ENCODE results near the gene SMC1B. TPM values are rescaled to one million over a fixed set of nuclear protein-coding genes. Genes with fewer than 3 reads are reported as not detected.

SMC1B gene
- total RNA-seq, 4 donors from 2014 or later = 0.21 TPM; not detected in 3

DNA sequence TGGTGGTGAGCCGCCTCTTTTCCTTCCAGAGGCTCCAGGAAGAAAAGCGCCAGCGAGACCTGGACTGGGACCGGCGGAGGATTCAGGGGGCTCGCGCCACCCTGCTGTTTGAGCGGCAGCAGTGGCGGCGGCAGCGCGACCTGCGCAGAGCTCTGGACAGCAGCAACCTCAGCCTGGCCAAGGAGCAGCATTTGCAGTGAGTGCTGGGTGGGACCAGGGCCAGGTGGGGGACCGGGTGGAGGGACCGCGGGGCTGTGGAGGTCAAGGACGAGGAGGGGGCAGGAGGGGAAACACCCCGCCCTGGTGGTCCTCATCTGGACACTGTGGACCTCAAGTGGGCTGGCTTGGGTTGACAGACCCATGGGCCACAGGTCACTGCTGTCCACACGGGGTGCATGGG lies 17.5 kb upstream of the SMC1B start:
- H3K4me1 ChIP-seq = peaks cover 7% of the 10 kb centered on the region
- 87% methylated on average over 18 of the region's 19 CpGs for WGBS
- H3K4me3 ChIP-seq = no peak overlapping the region
- TF ChIP-seq CTCF (IDR thresholded peaks at IDR 0.05) (no peak), POLR2AphosphoS5 (IDR thresholded peaks at IDR 0.05) (no peak), EP300 (IDR thresholded peaks at IDR 0.05) (no peak), POLR2A (IDR thresholded peaks at IDR 0.05) (no peak)
- no peaks in the 10 kb centered on the region for H3K9me3 ChIP-seq
- DNase-seq (ENCODE audit: low spot score in 2 of 2) = peak; percentile 50 to 54
- H3K27me3 ChIP-seq = no peaks in the 10 kb centered on the region
- no peaks in the 10 kb centered on the region for H3K36me3 ChIP-seq
- no peak overlapping the region for H3K27ac ChIP-seq

DNA sequence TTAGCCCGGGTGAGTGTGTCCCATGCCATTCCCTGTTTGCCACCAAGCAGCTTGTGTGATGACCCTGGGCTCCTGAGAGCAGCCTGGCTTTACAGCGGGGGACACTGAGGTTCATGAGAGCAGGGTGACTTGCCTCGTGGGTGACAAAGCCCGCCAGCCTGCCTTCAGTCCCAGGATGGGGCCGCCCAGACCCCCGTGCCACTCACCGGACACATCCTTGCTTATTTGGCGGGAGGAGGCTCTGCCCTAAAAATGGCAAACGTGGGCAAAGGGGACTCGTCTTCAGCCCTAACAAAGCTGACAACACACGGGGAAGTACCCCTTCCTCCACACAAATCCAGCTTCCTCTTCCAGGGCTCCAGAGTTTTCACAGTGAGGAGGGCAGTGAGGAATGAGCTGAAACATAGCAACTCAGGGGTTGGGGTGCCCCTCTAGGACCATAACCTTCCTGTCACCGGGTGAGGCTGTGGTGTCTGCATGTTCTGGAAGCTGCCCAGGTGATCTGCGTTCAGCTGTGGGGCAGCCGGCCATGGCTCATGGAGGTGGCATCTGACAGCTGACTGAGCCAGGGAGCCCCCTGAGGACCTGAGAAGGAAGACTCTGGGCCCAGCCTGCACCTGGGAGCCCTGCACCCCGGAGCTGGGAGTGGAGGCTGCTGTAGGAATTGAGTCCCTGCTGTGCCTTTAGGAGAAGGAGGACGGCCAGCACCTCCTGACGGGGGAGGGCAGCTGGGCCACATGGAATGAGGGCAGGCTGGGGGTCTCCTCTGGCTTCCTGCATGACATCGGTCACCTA lies 16.8 kb upstream of the SMC1B start:
- Histone ChIP-seq H3K36me3 (no peaks in the 10 kb centered on the region), H3K9me3 (no peaks in the 10 kb centered on the region), H3K4me3 (no peak overlapping the region), H3K27ac (no peak overlapping the region), H3K4me1 (peaks cover under 1% of the 10 kb centered on the region), H3K27me3 (no peaks in the 10 kb centered on the region)
- DNase-seq (ENCODE audit: low spot score in 2 of 2) = peak; percentile 52 to 69
- WGBS = 74% methylated on average over 12 of the region's 18 CpGs
- TF ChIP-seq POLR2AphosphoS5 (IDR thresholded peaks at IDR 0.05) (no peak), EP300 (IDR thresholded peaks at IDR 0.05) (no peak), CTCF (IDR thresholded peaks at IDR 0.05) (no peak), POLR2A (IDR thresholded peaks at IDR 0.05) (no peak)

- H3K27ac ChIP-seq = no peak overlapping the region
- H3K27me3 ChIP-seq = no peaks in the 10 kb centered on the region
- 91% methylated on average over 10 of the region's 10 CpGs for WGBS
- no peaks in the 10 kb centered on the region for H3K36me3 ChIP-seq
- TF ChIP-seq EP300 (IDR thresholded peaks at IDR 0.05) (no peak), CTCF (IDR thresholded peaks at IDR 0.05) (no peak), POLR2AphosphoS5 (IDR thresholded peaks at IDR 0.05) (no peak), POLR2A (IDR thresholded peaks at IDR 0.05) (no peak)
- DNase-seq (ENCODE audit: low spot score in 2 of 2) = peak; percentile 57 to 76
- no peaks in the 10 kb centered on the region for H3K4me1 ChIP-seq
- no peak overlapping the region for H3K4me3 ChIP-seq
- no peaks in the 10 kb centered on the region for H3K9me3 ChIP-seq
Measured at GRCh38 chr22:45429424-45429823, 16.0 kb upstream of the SMC1B start.

- TF ChIP-seq POLR2A (IDR thresholded peaks at IDR 0.05) (no peak), POLR2AphosphoS5 (IDR thresholded peaks at IDR 0.05) (no peak), EP300 (IDR thresholded peaks at IDR 0.05) (no peak)
- DNase-seq (ENCODE audit: low spot score in 2 of 2) = peak; percentile 45 to 47
- Histone ChIP-seq H3K4me1 (peaks cover 7% of the 10 kb centered on the region), H3K27me3 (no peaks in the 10 kb centered on the region), H3K4me3 (no peak overlapping the region), H3K27ac (no peak overlapping the region), H3K9me3 (no peaks in the 10 kb centered on the region), H3K36me3 (no peaks in the 10 kb centered on the region)
- 91% methylated on average over 19 of the region's 19 CpGs for WGBS
Measured at GRCh38 chr22:45428391-45429385, 15.3 kb upstream of the SMC1B start.

GRCh38 chr22:45427114-45427513 lies 13.7 kb upstream of the SMC1B start:
- no peaks in the 10 kb centered on the region for H3K9me3 ChIP-seq
- H3K36me3 ChIP-seq = no peaks in the 10 kb centered on the region
- DNase-seq (ENCODE audit: low spot score in 2 of 2) = no peak
- no peak for TF ChIP-seq POLR2AphosphoS5 (IDR thresholded peaks at IDR 0.05)
- TF ChIP-seq EP300 (IDR thresholded peaks at IDR 0.05) = no peak
- TF ChIP-seq CTCF (IDR thresholded peaks at IDR 0.05) = no peak
- TF ChIP-seq POLR2A (IDR thresholded peaks at IDR 0.05) = no peak
- 77% methylated on average over 2 of the region's 2 CpGs for whole genome bisulfite sequencing
- H3K27ac ChIP-seq = no peak overlapping the region
- no peaks in the 10 kb centered on the region for H3K27me3 ChIP-seq
- no peak overlapping the region for H3K4me3 ChIP-seq
- peaks cover 8% of the 10 kb centered on the region for H3K4me1 ChIP-seq

All from suprapubic skin (tissue), 4 donors.